ENCODE results near the gene E2F8.

Gene E2F8

DNA sequence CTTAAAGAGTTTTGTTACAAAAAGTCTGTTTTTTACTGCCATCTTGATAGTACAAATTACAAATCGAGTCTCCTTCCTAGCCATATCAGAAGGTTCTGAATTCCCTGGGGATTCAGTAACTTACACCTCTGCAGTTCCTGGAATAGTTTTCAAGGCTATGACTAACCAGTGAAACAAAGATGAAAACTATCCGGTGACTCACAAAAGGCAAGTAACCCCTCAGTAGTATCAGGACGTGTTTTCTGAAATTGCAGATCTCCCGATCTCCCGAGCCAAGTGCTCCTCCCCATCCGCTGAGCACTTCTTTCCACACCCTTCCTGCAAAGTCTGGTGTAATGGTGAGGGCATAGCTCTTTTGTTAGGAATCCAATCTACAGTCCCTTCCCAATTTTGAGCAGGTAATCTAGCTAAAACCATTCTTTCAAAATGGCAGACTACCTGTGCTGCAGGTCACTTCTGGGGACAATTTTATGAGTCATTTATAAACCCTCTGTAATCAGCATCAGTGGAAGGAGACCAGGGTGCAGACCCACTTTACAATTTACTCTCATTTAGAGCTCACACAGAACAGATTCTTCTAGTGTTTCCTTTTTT lies 7.7 kb downstream of the E2F8 start:
- TF ChIP-seq, protein P1, sequence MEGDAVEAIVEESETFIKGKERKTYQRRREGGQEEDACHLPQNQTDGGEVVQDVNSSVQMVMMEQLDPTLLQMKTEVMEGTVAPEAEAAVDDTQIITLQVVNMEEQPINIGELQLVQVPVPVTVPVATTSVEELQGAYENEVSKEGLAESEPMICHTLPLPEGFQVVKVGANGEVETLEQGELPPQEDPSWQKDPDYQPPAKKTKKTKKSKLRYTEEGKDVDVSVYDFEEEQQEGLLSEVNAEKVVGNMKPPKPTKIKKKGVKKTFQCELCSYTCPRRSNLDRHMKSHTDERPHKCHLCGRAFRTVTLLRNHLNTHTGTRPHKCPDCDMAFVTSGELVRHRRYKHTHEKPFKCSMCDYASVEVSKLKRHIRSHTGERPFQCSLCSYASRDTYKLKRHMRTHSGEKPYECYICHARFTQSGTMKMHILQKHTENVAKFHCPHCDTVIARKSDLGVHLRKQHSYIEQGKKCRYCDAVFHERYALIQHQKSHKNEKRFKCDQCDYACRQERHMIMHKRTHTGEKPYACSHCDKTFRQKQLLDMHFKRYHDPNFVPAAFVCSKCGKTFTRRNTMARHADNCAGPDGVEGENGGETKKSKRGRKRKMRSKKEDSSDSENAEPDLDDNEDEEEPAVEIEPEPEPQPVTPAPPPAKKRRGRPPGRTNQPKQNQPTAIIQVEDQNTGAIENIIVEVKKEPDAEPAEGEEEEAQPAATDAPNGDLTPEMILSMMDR (IDR thresholded peaks at IDR 0.05; ENCODE audit: borderline replicate concordance, insufficient read depth, low read depth, low read length): no peak
- H3K4me3 ChIP-seq (ENCODE audit: low read depth, low read length): no peak overlapping the region

DNA sequence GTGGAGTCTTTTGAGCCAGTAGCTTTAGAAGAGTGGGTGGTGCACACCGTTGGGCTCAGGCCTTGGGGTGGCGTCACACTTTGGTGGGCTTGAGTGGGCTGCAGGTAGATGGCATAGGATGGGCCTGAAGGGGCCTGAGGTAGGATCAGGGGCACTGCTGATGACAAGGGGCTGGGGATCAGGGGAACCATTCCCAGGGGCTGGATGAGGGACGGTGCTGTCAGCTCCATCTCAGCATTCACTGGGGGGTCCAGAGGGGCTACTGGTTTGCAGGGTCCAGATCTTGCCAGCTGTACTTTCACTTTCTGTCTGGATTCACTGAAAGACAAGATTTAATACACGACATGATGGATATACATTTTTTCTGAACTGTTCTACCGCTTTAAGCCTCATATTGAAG lies 11.1 kb downstream of the E2F8 start:
- TF ChIP-seq, protein P1 (IDR thresholded peaks at IDR 0.05; ENCODE audit: borderline replicate concordance, insufficient read depth, low read depth, low read length): no peak
- H3K4me3 ChIP-seq (ENCODE audit: low read depth, low read length): no peak overlapping the region

DNA sequence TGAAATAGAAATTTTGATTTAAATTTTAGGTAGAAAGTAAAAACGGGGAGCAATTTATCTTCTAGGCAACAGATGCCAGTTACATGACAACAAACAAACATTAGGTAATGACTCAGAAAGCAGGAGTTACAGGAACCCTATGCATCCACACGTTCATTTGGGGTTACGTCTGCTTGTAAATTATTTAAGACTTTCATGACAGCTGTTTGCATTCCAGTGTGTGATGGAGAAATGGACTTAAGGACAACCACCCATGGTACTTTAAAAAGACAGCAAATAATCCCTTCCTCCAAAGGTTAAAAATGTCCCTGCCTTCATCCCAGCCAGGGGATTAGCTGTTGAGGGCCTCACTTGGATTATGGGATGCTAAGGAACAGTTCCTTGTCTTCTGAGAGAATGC lies 11.8 kb downstream of the E2F8 start:
- TF ChIP-seq, protein P1 (IDR thresholded peaks at IDR 0.05; ENCODE audit: borderline replicate concordance, insufficient read depth, low read depth, low read length): no peak
- no peak overlapping the region for H3K4me3 ChIP-seq (ENCODE audit: low read depth, low read length)

DNA sequence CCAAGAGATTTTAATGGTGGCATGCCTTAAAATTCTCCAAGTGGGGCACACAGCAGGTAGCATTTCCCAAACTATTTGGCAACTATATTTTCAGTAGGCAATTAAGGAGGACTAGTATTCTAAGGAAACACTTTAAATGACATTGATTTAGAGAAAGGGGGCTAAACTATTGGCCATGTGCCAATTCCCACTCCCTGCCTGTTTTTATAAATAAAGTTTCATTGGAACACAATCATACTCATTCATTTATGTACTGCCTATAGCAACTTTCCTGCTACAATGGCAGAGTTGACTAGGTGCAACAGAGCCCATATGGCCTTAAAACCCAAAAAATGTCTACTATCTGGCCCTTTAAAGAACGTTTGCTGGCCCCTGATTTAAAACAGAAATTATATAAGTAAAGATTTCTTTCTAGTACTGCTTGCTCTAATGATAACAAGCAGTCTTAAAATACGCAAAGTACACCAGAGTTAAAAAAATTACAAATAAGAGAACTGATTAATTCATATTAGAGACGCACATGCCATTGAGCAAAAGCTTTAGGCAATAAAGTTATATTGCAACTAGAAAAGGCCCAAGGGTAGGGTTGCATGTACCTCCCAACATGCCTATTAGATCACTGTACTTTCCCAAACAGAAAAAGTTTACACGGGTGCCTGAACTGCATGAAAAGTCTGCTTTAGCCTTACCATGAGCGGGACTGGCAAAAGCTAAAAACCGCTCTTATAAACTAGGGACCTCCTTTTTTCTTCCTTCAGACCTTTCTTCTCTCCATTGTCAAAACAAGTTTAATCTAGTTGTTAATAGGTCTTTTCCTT lies 14.2 kb downstream of the E2F8 start:
- TF ChIP-seq, protein P1 (IDR thresholded peaks at IDR 0.05; ENCODE audit: borderline replicate concordance, insufficient read depth, low read depth, low read length): no peak
- H3K4me3 ChIP-seq (ENCODE audit: low read depth, low read length): no peak overlapping the region

DNA sequence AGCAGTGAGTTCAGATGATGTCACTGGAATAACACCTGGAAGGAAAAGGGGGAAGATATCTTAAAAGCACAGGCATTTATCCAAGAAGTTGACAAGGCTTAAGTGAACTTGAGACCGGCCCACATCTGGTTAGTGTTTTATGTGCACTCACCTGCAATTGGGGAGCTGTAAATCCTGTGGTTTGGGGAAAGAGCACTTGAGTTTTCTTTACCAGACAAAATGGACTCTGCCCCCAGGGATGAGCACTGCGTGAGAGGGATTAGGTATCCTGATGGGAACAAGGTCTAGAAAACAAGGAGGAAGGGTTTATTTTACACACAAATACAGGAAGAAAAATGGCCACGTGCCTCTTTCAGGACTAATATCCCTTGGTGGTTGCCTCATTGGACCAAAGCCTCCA lies 15.2 kb downstream of the E2F8 start:
- H3K4me3 ChIP-seq (ENCODE audit: low read depth, low read length): no peak overlapping the region
- TF ChIP-seq, protein P1 (IDR thresholded peaks at IDR 0.05; ENCODE audit: borderline replicate concordance, insufficient read depth, low read depth, low read length): no peak

DNA sequence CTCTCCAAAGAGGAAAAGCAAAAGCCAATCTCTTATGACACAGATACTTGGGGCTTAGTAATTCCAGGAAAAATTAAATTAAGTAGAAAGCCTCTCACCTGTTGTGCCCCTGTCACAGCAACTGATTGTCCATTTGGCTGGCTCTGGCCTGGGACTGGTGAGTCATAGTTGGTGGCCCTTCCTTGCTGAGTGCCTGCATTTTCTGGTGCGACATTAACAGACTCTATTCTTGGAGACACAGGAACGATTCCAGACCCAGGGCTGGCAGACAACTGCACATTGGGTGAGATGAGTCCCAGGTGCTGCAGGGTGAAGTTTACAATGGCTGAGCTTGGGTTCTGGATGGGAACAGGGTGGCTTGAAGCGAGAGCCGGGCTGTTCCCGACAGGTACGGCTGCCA lies 15.6 kb downstream of the E2F8 start:
- H3K4me3 ChIP-seq (ENCODE audit: low read depth, low read length): no peak overlapping the region

More for the DNA sequence above, 15.6 kb downstream of the E2F8 start:
- TF ChIP-seq, protein P1 (IDR thresholded peaks at IDR 0.05; ENCODE audit: borderline replicate concordance, insufficient read depth, low read depth, low read length): no peak
